DOHH2 (cell line): Measurements from ENCODE around the gene TMEM72.
A peak's percentile ranks its signal among the peaks of the same experiment; 100 is the strongest.

Source experiments
- H3F3A ChIP-seq: fragments of 200-600 bp; sonication (generic), shearing (Covaris generic); 2 replicates; pipeline ENCODE4 v1.6.0; 2016; ENCODE audit warnings: antibody characterized with exemption, mild to moderate bottlenecking; ENCODE audit not compliant: control insufficient read depth, insufficient read depth
- H3K27ac ChIP-seq: fragments of 200-600 bp; sonication (generic); 2 replicates; pipeline ENCODE4 v1.5.1; 2014; ENCODE audit warnings: low read depth, mild to moderate bottlenecking, low read length, moderate library complexity
- H3K27me3 ChIP-seq: fragments of 200-600 bp; sonication (generic); 2 replicates; pipeline ENCODE4 v1.6.1; 2014; ENCODE audit warnings: mild to moderate bottlenecking, low read length, mixed read lengths; ENCODE audit not compliant: control insufficient read depth
- H3K36me3 ChIP-seq: fragments of 200-600 bp; sonication (generic); 2 replicates; pipeline ENCODE4 v1.6.1; 2014; ENCODE audit warnings: mild to moderate bottlenecking, low read length, moderate library complexity, mixed read lengths; ENCODE audit not compliant: control insufficient read depth
- H3K4me1 ChIP-seq: fragments of 200-600 bp; sonication (generic); 2 replicates; pipeline ENCODE4 v1.6.1; 2014; ENCODE audit warnings: mild to moderate bottlenecking, low read length, mixed read lengths; ENCODE audit not compliant: control insufficient read depth
- H3K4me2 ChIP-seq: fragments of 200-600 bp; sonication (generic); 2 replicates; pipeline ENCODE4 v1.6.0; 2014; ENCODE audit warnings: mild to moderate bottlenecking, low read length, moderate library complexity
- H3K4me3 ChIP-seq: fragments of 200-600 bp; sonication (generic); 2 replicates; pipeline ENCODE4 v1.5.1; 2014; ENCODE audit warnings: mild to moderate bottlenecking, low read length, mixed read lengths
- H3K79me2 ChIP-seq: fragments of 200-600 bp; sonication (generic); 2 replicates; pipeline ENCODE4 v1.6.1; 2014; ENCODE audit warnings: mild to moderate bottlenecking, low read length, mixed read lengths; ENCODE audit not compliant: control insufficient read depth
- H3K9me2 ChIP-seq: fragments of 200-600 bp; sonication (generic); replicated peaks from 2 replicates; pipeline ENCODE4 v1.6.1; 2014; ENCODE audit warnings: mild to moderate bottlenecking, low read length, mixed read lengths; ENCODE audit not compliant: control insufficient read depth
- H3K9me3 ChIP-seq: fragments of 200-600 bp; sonication (generic); 2 replicates; pipeline ENCODE4 v1.6.1; 2014; ENCODE audit warnings: antibody characterized with exemption, low read length, mixed read lengths; ENCODE audit not compliant: control insufficient read depth, insufficient read depth
- H4K20me1 ChIP-seq: fragments of 200-600 bp; sonication (generic); 2 replicates; pipeline ENCODE4 v1.6.0; 2014; ENCODE audit warnings: low read depth, mild to moderate bottlenecking, antibody characterized with exemption, low read length, moderate library complexity; ENCODE audit not compliant: control insufficient read depth, insufficient read depth
- CTCF ChIP-seq: fragments of 200-600 bp; sonication (generic); IDR thresholded peaks from one replicate; pipeline ENCODE4 v1.5.1; 2014; ENCODE audit warnings: antibody characterized with exemption, mild to moderate bottlenecking, low read depth, low read length; ENCODE audit not compliant: poor library complexity, severe bottlenecking
- EZH2phosphoT487 ChIP-seq: fragments of 200-600 bp; sonication (generic); IDR thresholded peaks from 2 replicates; pipeline ENCODE4 v1.6.1; 2017; ENCODE audit warnings: borderline replicate concordance, mild to moderate bottlenecking, antibody characterized with exemption, low read length, moderate library complexity, mixed read lengths

The TMEM72 gene

GRCh38 chr10:44971935-44972757, 61.0 kb downstream of the TMEM72 start:
- H3K27ac ChIP-seq: no peak overlapping the region
- no peaks in the 10 kb centered on the region for H3F3A ChIP-seq
- no peaks in the 10 kb centered on the region for H3K9me2 ChIP-seq
- H4K20me1 ChIP-seq: no peaks in the 10 kb centered on the region
- H3K4me1 ChIP-seq: peaks cover 42% of the 10 kb centered on the region
- TF ChIP-seq CTCF: no peak
- TF ChIP-seq EZH2phosphoT487: no peak
- H3K9me3 ChIP-seq: no peaks in the 10 kb centered on the region
- H3K27me3 ChIP-seq: peaks cover 8% of the 10 kb centered on the region
- no peak overlapping the region for H3K4me2 ChIP-seq
- no peaks in the 10 kb centered on the region for H3K36me3 ChIP-seq
- no peaks in the 10 kb centered on the region for H3K79me2 ChIP-seq
- no peak overlapping the region for H3K4me3 ChIP-seq

GRCh38 chr10:44972874-44973306, 61.8 kb downstream of the TMEM72 start:
- no peaks in the 10 kb centered on the region for H3K9me3 ChIP-seq
- no peaks in the 10 kb centered on the region for H3K79me2 ChIP-seq
- no peak overlapping the region for H3K4me2 ChIP-seq
- H3K9me2 ChIP-seq: no peaks in the 10 kb centered on the region
- no peaks in the 10 kb centered on the region for H4K20me1 ChIP-seq
- TF ChIP-seq CTCF: no peak
- TF ChIP-seq EZH2phosphoT487: no peak
- no peak overlapping the region for H3K27ac ChIP-seq
- H3K4me1 ChIP-seq: peaks cover 34% of the 10 kb centered on the region
- no peaks in the 10 kb centered on the region for H3K36me3 ChIP-seq
- H3F3A ChIP-seq: no peaks in the 10 kb centered on the region
- no peak overlapping the region for H3K4me3 ChIP-seq
- peaks cover 8% of the 10 kb centered on the region for H3K27me3 ChIP-seq

GRCh38 chr10:44973323-44974081, 62.4 kb downstream of the TMEM72 start:
- H3K4me2 ChIP-seq: peak overlapping the region; percentile 88
- H3K9me2 ChIP-seq: no peaks in the 10 kb centered on the region
- peaks cover 8% of the 10 kb centered on the region for H3K27me3 ChIP-seq
- H3K27ac ChIP-seq: no peak overlapping the region
- H3K4me1 ChIP-seq: peaks cover 33% of the 10 kb centered on the region
- no peaks in the 10 kb centered on the region for H3K9me3 ChIP-seq
- no peak for TF ChIP-seq EZH2phosphoT487
- no peak for TF ChIP-seq CTCF
- H3K36me3 ChIP-seq: no peaks in the 10 kb centered on the region
- H3K4me3 ChIP-seq: no peak overlapping the region; the same call in 1 of the 2 replicates
- no peaks in the 10 kb centered on the region for H3F3A ChIP-seq
- no peaks in the 10 kb centered on the region for H3K79me2 ChIP-seq
- H4K20me1 ChIP-seq: no peaks in the 10 kb centered on the region
